Measurements from ENCODE around the gene FAM222A.

- TF ChIP-seq, protein P1, sequence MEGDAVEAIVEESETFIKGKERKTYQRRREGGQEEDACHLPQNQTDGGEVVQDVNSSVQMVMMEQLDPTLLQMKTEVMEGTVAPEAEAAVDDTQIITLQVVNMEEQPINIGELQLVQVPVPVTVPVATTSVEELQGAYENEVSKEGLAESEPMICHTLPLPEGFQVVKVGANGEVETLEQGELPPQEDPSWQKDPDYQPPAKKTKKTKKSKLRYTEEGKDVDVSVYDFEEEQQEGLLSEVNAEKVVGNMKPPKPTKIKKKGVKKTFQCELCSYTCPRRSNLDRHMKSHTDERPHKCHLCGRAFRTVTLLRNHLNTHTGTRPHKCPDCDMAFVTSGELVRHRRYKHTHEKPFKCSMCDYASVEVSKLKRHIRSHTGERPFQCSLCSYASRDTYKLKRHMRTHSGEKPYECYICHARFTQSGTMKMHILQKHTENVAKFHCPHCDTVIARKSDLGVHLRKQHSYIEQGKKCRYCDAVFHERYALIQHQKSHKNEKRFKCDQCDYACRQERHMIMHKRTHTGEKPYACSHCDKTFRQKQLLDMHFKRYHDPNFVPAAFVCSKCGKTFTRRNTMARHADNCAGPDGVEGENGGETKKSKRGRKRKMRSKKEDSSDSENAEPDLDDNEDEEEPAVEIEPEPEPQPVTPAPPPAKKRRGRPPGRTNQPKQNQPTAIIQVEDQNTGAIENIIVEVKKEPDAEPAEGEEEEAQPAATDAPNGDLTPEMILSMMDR (conservative IDR thresholded peaks at IDR 0.05 in 1 of 2, IDR thresholded peaks at IDR 0.05 in 1 of 2; ENCODE audit: extremely low read depth in 1 of 2, insufficient read depth in 1 of 2, low read depth in 1 of 2, low read length in 2 of 2): no peak
- no peak for TF ChIP-seq EZH2 (IDR thresholded peaks at IDR 0.05; ENCODE audit: borderline replicate concordance, low read length)
These were observed 23.0 kb downstream of the FAM222A start for GRCh38 chr12:109736552-109737108.

All from mammary epithelial cell (primary cell).